HG03439 (cell line): ENCODE data around the gene PHACTR1.

Source experiments
- ATAC-seq: cut with Tn5 transposase; IDR thresholded peaks from one replicate; pipeline ENCODE4 v1.9.1; 2021; ENCODE audit warnings: mild to moderate bottlenecking, moderate library complexity; ENCODE audit not compliant: unreplicated experiment

The PHACTR1 gene

DNA sequence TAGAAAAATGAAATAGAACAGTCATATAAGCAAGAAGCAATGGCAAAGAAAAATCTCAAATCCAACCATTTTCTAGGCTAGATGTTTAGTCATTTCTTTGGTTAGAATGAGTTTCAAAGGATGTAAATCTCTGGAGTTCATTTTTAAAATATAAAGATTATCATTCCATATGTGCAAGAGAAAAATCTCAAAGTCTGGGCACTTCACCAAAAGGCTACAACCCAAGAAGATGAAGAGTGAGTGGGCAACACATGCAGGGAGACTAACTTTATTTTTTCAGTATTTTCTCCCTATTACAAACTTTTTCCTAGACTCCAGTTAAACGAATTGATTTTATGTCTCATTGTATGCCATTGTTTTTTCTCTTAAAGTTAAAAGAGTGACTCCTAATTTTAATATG, 83.6 kb downstream of the PHACTR1 start:
- no peak for ATAC-seq

GRCh38 chr6:12801141-12801540, 84.6 kb downstream of the PHACTR1 start:
- ATAC-seq = no peak

DNA sequence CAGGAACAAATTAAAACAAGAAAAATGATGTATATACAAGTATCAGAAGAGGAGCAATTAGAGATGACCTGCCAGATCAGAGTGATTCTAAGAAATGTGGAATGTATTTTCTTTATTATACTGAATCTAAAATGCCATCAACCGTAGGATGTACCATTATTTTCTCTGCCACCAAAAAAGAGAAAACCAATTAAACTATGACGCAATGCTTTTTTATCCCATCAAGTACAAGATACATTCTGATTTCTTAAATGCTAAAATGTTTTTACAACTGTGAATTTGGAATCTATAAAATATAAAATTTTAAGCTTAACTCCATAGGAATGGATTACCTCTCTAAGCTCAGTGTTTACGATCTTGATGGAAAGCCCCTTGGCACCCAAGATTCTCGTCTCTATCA, 85.9 kb downstream of the PHACTR1 start:
- no peak for ATAC-seq

DNA sequence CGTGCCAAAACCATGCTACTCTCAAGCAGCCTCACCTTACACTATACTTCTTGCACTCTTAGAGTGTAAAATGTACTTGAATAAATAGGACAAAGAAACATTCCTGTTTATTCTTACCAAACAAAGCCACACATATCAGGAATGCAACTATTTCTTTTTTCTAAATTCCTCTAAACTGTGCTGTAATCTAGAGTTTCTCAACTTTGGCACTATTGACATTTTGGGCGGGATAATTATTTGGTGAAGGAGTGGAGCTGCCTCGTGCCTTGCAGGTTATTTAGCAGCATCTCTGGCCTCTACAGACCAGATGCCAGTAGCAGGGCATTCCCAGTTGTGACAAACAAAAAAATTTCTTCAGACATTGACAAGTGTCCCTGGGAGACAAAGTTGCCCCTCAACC, 86.9 kb downstream of the PHACTR1 start:
- no peak for ATAC-seq

DNA sequence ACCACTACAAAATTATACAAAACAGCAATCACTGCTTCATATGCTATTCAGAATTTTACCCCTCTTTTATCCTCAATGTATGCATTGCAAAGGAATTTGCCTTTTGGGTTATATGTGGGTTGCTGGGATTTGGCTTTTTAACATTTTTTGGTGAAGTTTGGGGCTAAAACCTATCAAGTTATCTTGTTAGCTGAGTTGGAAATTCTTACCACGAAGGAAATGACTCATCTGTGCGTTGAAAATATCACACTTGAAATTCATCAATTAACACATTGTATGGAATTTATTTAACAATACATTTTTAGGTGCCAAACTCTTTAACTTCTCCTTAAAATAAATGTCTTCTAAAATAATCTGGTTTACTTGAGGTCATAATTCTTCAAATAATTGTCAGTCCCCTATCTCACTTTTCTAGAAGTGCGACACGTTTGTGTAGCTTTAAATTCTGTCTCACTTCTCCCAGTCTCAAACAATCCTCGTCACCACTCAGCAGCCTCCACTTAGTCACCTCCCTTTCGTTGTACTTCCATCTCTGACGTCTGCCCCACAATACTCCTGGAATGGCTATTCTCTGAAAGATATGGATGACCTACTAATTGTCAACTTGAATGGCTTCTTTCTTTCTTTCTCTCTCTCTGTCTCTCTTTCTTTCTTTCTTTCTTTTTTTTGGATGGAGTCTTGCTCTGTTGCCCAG, 88.5 kb downstream of the PHACTR1 start:
- no peak for ATAC-seq

GRCh38 chr6:12806136-12806535, 89.6 kb downstream of the PHACTR1 start:
- no peak for ATAC-seq

- ATAC-seq = no peak
Observed at GRCh38 chr6:12806796-12807195, 90.2 kb downstream of the PHACTR1 start.

DNA sequence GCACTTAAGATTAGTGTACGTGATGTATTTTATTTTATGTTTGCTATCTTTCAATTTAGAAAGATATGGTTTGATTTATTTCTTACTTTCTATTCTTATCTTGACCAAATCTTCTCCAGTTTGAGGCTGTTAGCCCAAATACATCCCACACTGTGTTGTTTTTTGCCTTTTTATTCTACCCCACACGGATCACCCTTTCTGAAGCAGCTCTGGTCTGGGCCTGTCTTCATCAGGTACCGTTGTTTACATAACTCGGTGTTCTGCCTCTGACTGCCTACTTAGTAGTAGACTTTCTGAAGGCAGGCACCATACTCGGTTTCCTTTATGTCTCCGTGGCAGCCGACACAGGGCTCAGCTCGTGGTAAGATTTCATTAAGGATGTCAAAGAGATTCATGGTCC, 95.0 kb downstream of the PHACTR1 start:
- ATAC-seq = no peak

GRCh38 chr6:12813321-12813720, 96.8 kb downstream of the PHACTR1 start:
- ATAC-seq = no peak

DNA sequence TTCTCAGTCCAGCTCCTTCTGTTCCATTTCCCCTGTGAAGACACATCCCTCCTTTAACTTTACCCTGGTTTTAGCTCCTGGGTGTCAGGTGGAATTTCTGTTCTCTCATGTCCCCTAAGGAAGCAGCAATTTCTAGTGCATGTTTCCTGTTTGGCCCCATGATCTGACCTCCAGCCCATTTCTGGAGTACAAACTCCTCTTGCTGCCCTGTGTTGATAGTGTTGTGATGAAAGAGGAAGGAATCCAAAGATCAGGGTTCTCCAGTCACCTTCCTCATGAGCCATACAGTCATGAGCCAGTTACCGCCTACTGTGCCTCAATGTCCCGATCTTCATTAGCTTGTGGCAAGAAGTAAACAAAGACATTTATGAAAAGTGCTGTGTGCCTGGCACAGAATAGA, 97.4 kb downstream of the PHACTR1 start:
- no peak for ATAC-seq

GRCh38 chr6:12815089-12815488, 98.5 kb downstream of the PHACTR1 start:
- ATAC-seq = no peak

DNA sequence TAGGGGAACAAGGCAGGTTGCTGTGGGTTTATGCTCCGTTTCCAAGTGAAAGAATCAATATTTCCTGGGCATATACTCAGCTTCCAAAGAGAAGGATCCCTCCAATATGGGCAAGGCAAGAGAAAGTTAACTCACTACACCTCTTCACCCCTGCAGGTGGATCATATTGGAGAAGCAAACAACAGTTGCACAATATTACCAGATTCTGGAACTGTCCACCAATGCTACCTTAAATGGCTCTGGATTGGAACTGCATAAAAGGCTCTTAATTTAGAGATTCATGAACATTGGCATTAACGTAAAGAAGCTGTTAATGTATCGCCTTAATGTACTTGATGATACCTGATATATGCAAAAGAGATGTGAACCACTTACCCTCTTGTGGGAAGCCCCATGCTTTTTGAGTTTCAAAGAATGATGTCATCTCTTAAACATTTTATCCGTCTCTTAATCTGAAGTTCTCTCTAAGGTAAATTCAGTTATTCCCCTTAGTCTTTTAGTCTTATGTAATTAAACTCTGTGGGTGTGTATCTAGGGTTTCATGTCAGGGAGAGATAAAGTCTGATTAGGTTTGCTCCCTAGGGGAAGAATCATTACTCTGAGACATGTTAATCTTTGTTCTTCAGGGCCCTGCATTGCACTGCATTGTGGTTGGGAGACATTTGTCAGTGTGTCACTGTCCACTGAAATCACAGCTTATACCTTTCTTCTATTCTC, 99.5 kb downstream of the PHACTR1 start:
- no peak for ATAC-seq

DNA sequence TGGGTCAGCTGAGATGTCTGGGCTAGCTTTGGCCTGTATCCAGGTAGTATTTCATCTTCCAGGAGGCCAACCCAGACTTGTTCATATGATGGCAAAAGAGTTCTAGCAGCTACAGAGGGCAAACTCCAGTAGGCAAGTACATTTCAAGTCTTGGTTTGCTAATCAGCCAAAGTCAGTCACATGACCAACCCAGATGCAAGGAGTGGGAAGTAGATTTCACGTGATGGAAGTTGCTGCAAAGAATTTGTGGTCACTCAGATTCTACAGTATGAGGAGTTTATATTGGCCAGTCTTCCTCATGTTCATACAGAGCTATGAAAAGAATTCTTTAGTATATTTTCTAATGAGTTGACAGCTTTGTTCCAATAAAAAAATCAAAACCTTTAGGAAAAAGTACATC, 101.8 kb downstream of the PHACTR1 start:
- no peak for ATAC-seq

DNA sequence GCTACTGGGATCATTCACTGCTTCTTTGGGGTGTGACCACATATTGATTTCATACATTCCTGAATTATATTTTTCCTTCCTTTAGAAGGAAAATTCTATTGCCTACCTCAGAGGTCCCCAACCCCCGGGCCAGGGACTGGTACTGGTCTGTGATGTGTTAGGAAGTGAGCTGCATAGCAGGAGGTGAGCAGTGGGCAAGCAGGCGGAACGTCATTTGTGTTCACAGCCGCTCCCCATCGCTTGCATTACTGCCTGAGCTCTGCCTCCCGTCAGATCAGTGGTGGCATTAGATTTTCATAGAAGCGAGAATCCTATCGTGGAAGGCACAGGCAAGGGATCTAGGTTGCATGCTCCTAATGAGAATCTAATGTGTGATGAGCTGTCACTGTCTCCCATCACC, 107.3 kb downstream of the PHACTR1 start:
- ATAC-seq = no peak

DNA sequence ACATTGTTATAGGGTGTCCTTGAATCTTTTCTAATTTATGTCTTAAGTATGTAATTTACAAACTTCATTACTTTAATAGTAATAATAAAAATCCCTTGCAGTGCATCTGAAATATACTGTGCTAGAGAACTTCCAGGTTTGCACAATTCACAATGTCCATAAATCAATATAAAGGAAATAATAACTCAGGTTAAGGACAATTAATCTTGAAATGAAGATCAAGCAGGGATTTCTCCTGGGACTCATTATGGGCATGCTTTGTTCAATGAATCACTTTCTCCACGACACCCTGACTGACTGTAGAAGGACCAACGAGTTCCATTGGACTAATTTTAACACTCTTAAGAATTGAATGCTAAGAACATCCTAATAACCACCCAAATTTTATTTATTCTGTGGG, 110.0 kb downstream of the PHACTR1 start:
- no peak for ATAC-seq

GRCh38 chr6:12827921-12828320, 111.4 kb downstream of the PHACTR1 start:
- ATAC-seq = no peak

DNA sequence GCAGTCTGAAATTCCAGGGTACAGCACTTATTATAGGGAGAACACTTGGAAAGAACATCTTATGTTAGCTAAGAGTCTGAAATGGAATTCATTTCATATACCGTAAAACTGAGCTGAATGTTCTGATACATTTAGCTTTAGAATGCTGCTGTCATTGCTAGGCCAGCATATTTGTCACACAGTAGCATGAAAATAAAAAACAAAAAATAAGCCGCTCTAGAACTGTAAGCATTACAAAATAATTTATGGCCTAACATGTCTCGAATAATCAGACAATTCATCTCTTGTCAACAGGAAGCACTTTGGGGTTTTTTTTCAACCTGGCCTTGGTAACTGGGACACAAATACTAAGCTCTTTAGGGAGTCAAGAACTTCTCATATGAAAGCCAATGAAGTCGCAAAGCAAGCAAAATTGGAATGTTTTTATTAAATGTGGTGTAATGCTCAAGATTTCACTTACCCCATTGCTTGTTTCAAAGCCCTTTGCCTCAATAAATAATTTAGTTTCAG, 115.7 kb downstream of the PHACTR1 start:
- no peak for ATAC-seq

GRCh38 chr6:12836009-12836408, 119.4 kb downstream of the PHACTR1 start:
- no peak for ATAC-seq

DNA sequence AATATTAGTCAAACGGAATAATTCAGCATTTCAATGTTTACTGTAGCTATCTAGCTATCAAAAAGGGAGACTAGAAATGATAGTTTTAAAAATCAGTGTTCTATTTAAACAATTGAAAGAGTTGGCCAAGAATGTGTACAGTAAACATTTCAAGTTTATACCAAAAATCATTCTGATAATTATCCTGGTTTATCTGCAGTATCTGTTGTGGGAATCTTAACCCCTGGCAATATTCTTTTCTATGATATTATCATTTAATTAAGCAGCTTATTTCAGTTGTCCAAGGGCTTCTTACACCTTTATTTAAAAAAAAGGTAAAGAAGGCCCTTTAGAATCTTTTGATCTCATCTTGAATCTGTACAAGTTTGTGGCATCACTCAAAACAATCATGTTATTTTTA, 125.1 kb downstream of the PHACTR1 start:
- ATAC-seq = no peak

DNA sequence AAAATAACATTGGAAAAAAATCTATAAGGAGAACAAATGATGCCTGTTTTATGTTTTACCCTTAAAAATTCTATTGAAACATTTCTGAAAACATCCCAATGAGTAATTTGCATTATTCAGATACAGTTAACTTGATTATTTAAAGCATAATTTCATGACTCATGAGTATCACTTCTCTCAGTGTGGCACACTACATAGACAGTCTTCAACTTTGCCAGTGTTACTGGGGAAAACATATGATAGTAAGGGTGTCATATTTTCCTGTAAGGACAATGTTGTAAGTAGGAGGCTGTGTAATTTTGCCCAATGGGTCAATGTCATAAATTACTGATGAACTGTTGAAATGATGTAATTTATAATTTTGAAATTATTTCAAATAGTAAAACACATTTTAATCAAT, 125.5 kb downstream of the PHACTR1 start:
- no peak for ATAC-seq

DNA sequence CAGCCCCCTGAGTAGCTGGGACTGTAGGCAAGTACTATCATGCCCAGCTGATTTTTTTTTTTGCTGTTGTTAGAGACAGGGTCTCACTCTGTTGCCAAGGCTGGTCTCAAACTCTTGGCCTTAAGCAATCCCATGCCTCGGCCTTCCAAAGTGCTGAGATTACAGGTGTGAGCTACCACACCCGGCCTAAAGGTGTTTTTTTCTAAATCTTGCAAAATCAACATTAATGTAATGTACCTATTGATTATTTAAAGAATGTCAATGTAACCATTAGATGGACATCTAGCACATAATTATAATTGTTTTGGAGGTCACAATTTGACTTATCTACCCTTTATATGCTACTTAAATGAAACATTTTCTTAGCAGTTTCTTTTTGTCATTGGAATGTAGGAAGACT, 126.1 kb downstream of the PHACTR1 start:
- ATAC-seq = no peak
